IPS DF 4.7 (cell line): ENCODE data around the gene AVL9.
"Not testable (repeated sequence)": the region's sequence is repeated elsewhere in the genome, so short reads cannot be mapped to it uniquely, and the experiment has no call there.

ENCODE experiments used
- DNase-seq: peaks from one replicate; pipeline ENCODE4 v3.0.0-alpha.2; 2013; ENCODE audit warnings: low spot score; ENCODE audit errors: extremely low read depth

AVL9 gene

DNA sequence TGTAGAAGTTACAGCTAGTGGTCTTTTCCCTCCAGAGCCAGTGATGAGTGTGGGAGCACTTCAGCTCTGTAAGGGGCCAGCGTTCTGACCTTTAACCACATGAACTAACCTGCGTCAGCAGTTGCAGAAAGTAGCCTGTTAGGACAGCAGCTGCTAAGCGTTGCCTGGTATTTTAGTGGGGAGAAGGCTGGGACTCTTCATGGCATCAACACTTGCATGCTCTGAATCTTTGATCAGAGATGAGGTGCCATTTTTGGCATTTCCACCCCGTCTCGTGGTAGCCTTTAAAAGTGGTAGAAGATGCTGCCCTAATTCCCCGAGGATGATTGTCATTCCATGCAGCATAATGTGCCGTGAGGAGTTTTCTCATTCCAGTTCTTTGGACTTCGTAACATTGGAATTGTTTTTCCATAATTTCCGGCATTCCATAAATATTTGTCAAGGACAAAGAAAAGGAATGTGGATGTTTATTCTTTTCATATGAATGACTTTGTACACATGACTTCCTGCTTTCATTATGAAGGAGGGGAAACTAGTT lies 92.2 kb downstream of the AVL9 start:
- DNase-seq: no peak

- no peak for DNase-seq
These were observed 93.4 kb downstream of the AVL9 start for GRCh38 chr7:32588657-32589056.

- no peak for DNase-seq
These were observed 96.6 kb downstream of the AVL9 start for GRCh38 chr7:32591938-32592337.

GRCh38 chr7:32592701-32593100 lies 97.4 kb downstream of the AVL9 start:
- no peak for DNase-seq

- DNase-seq: no peak
These were observed 99.7 kb downstream of the AVL9 start for GRCh38 chr7:32594965-32595490.

DNA sequence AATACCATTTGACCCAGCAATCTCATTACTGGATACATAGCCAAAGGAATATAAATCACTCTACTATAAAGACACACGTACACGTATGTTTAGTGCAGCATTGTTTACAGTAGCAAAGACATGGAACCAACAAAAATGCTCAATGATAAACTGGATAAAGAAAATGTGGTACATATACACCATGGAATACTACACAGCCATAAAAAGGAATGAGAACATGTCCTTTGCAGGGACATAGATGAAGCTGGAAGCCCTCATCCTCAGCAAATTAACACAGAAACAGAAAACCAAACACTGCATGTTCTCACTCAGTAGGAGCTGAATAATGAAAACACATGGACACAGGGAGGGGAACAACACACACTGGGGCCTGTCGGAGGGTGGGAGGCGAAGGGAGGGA lies 105.9 kb downstream of the AVL9 start:
- not testable (repeated sequence) for DNase-seq

- DNase-seq: no peak
These were observed 107.2 kb downstream of the AVL9 start for GRCh38 chr7:32602470-32602869.

DNA sequence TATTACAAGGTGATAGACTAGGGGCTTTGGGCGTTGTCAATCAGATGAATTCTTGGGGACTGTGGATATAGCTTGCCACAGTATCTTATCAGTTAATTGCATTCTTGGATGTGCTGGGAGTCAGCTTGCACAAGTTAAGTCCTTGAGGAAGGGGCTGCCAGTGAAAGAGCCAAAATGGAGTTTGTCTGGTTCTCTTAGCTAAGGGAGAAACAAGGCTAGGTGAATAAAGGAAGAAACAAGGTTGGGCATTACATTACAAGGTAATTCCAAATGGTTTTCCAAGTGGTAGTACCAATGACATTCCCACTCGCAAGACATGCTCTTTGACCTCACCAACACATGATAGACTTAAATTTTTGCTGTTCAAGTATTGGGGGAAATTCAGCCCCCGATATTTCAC lies 108.2 kb downstream of the AVL9 start:
- DNase-seq: not testable (repeated sequence)

- DNase-seq: peak; percentile 81
These were observed 108.8 kb downstream of the AVL9 start for GRCh38 chr7:32604047-32604446.

- no peak for DNase-seq
These were observed 109.7 kb downstream of the AVL9 start for GRCh38 chr7:32605032-32605431.

GRCh38 chr7:32609463-32609862 lies 114.2 kb downstream of the AVL9 start:
- no peak for DNase-seq

DNA sequence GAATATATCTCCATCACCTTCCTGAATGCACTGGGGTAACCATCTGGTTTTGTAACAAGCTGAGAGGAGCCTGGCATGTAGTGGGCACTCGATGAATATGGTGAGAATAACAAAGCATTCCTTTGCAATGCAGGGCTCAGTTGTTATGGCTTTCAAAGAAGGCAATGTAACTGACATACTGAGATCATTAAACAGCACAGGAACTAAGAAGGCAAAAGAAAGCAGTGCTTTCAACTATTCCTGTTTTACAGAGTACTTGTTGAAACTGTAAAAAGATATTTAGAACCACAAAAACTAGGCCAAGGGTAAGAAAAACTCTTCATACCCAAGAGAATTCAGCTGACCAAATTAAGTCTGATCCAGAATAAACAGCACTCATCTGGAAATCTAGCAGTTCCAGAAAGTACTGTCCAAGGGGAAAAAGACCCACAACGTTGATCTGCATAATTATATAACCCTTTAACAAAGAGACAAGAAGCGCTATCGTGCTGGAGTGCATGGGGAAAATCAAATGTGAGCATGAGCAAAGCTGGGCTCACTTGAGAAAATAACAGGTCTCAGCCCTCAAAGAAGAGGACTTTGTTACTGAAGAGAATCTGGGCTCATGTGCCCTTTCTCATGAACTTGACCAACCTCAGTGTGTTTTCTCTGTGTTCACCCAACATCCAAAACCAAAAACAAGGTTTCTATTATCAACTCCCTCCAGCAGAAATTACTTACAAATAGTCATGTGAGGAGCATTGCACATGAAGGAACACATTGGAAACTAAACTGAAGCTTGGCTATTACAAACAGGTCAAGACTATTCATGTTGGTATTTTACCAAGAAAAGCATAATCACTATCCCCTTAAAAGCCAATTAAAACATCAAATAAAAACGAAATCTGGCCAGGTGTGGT lies 116.2 kb downstream of the AVL9 start:
- no peak for DNase-seq

GRCh38 chr7:32616625-32617024 lies 121.3 kb downstream of the AVL9 start:
- DNase-seq: no peak

GRCh38 chr7:32618470-32618869 lies 123.2 kb downstream of the AVL9 start:
- no peak for DNase-seq

GRCh38 chr7:32618987-32619386 lies 123.7 kb downstream of the AVL9 start:
- no peak for DNase-seq

DNA sequence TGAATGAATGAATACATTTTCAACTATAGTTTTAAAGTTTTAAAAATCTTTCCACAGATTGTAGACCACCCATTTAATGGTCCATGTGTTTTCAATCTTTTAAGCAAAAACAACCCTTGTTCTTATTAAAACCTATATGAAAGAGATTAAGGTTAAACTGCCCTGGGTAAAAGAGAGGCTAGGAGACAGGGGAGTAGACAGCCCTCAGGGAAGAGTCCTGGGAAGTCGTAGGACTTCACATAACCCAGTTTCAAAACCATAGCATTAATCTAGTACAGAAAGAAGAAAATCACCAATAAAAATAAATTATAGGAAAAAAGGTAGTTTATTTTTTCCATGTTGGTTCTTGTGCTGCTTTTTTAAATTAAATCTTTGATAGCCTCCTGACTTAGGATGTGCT lies 124.1 kb downstream of the AVL9 start:
- DNase-seq: not testable (repeated sequence)

DNA sequence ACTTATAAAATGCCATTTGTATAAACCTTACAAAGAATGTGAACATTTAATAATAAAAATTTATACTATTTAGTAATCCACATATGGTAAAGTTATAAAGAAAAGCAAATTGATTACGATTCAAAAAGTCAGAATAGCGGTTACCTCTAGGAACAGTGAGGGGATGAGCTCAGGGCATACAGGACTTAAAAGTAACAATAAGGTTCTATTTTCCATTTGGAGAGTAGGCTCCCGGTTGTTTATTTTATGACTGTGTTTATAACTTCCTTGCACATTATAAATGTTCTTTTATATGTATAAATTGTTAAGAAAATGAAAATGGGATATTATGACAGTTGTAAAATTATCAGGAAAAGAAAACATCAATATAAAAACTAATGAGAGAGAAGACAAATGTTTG lies 135.7 kb downstream of the AVL9 start:
- no peak for DNase-seq

- DNase-seq: not testable (repeated sequence)
These were observed 136.6 kb downstream of the AVL9 start for GRCh38 chr7:32631590-32632497.

DNA sequence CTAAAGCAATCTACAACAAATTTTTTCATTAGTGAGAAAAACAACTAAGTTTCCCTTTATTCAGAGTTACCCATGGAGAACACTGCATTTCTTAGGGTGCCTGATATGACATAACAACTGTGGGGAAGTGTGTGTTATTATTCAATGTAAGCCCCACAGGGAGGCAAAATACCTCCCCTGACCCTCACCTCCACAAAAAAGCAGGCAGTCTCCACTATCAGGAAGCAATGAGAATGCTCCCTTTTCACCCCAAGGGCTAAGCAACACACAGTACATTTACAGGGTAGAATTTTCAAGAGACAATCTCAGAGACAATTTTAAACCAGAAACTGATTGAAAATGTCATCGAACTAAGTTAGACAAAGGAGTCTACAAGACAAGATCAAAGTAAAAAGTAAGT lies 138.2 kb downstream of the AVL9 start:
- DNase-seq: not testable (repeated sequence)

GRCh38 chr7:32634798-32635393 lies 139.6 kb downstream of the AVL9 start:
- not testable (repeated sequence) for DNase-seq
